Lung (tissue), 12 donors: Measurements from ENCODE around the gene ZNF362. TPM values are rescaled to one million over a fixed set of nuclear protein-coding genes. Genes with fewer than 3 reads are reported as not detected.

Source experiments
- ATAC-seq: fragments of 200-7000 bp; cut with Tn5 transposase; one replicate; pipeline ENCODE4 v1.9.1; 2020; ENCODE audit warnings: moderate number of reproducible peaks; ENCODE audit not compliant: insufficient read depth, low FRiP score
- DNase-seq, 3 donors: peaks; one replicate each; pipeline ENCODE4 v3.0.0-alpha.2; 2013 to 2017
- H3K27ac ChIP-seq, 2 donors: one replicate each; pipeline ENCODE4 v1.5.1; 2013; ENCODE audit warnings: mild to moderate bottlenecking in 2 of 2, moderate library complexity in 2 of 2, control low read depth in 1 of 2, inconsistent platforms in 1 of 2, low read depth in 1 of 2, low read length in 1 of 2
- H3K27me3 ChIP-seq, 3 donors: one replicate each; pipeline ENCODE4 v1.5.1; 2013; ENCODE audit warnings: low read length in 2 of 3; ENCODE audit not compliant: control insufficient read depth in 3 of 3, insufficient read depth in 3 of 3
- H3K36me3 ChIP-seq, 4 donors: one replicate each; pipeline ENCODE4 v1.5.1; 2013; ENCODE audit warnings: low read length in 4 of 4, mild to moderate bottlenecking in 1 of 4, moderate library complexity in 1 of 4; ENCODE audit not compliant: control insufficient read depth in 4 of 4, insufficient read depth in 4 of 4
- H3K4me1 ChIP-seq, 5 donors: one replicate each; pipeline ENCODE4 v1.5.1; 2013; ENCODE audit warnings: low read length in 5 of 5, mild to moderate bottlenecking in 2 of 5, moderate library complexity in 1 of 5; ENCODE audit not compliant: control insufficient read depth in 5 of 5, insufficient read depth in 5 of 5
- H3K4me3 ChIP-seq: one replicate; pipeline ENCODE4 v1.5.1; 2013; ENCODE audit warnings: mild to moderate bottlenecking, control low read depth, moderate library complexity
- H3K9ac ChIP-seq, 2 donors: one replicate each; pipeline ENCODE4 v1.5.1; 2013; ENCODE audit warnings: low read length in 2 of 2, control low read depth in 1 of 2; ENCODE audit not compliant: insufficient read depth in 1 of 2
- H3K9me3 ChIP-seq, 4 donors: one replicate each; pipeline ENCODE4 v1.5.1; 2013; ENCODE audit warnings: low read length in 3 of 4, mild to moderate bottlenecking in 1 of 4, moderate library complexity in 1 of 4; ENCODE audit not compliant: control insufficient read depth in 4 of 4, insufficient read depth in 3 of 4
- CTCF ChIP-seq: IDR thresholded peaks from 2 replicates; pipeline ENCODE4 v1.5.1; 2012; ENCODE audit warnings: mild to moderate bottlenecking; ENCODE audit errors: control extremely low read depth, extremely low read depth
- WGBS, 2 donors: extraction: QIAGEN DNeasy Blood & Tissue Kit; methylation state at CpG; one replicate each; pipeline ENCODE4 v1.1.7; 2013; 5-methylcytosine and 5-hydroxymethylcytosine counted together
- polyA plus RNA-seq, 2 donors: library from polyadenylated mRNA; stranded (reverse); fragments of 200-250 nt; gene quantifications; one replicate each; pipeline ENCODE4 v1.2.1, GENCODE V29; 2013
- total RNA-seq, 2 donors: library from RNA; depleted of rRNA in 1 of 2; stranded (reverse); fragments of >200 nt in 1 of 2; gene quantifications; one replicate each; pipeline ENCODE4 v1.2.1, GENCODE V29; 2014 to 2021
- donor health status: control.
- donor health status: control.
- donor health status: Bipolar disorder and iron deficiency.
- donor health status: healthy.
- donor health status: DM: yes; HTN: yes; CAD: no.

ZNF362 gene
- total and polyA plus RNA-seq, 4 donors, result 10.2 to 35.0 (median 16.5) TPM

DNA sequence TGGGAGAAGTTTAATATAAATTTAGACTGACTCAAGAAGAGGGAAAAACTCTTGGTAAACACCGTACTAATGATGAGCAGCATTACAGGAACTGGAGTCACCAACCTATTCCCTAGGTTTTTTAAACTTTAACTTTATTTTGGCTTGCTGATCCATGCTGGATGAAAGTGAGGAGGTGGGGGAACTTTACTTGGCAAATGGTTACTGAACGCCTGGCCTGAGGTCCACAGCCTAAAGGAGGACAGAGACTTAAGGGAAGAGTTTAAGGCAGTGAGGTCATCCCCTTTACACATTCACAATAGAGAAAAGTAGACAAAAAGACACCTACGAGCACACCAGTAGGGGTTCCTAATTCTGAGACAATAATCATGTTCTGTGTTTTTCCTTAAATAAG is 90.2 kb downstream of the ZNF362 start:
- H3K4me3 ChIP-seq, result no peak overlapping the region
- 39 to 57% methylated on average over 3 of the region's 3 CpGs for WGBS, 2 donors
- peaks cover 0 to 7% (median 2%) of the 10 kb centered on the region in 4 donors for H3K36me3 ChIP-seq
- no peaks in the 10 kb centered on the region for H3K9me3 ChIP-seq
- no peak for DNase-seq
- ATAC-seq, result no peak
- H3K27me3 ChIP-seq, result no peaks in the 10 kb centered on the region
- peak overlapping the region in 1 of 2 donors; percentile 63 for H3K9ac ChIP-seq
- no peak for TF ChIP-seq CTCF
- H3K4me1 ChIP-seq, result peaks cover 20 to 73% (median 36%) of the 10 kb centered on the region in 5 donors
- H3K27ac ChIP-seq, result peak overlapping the region; percentile 83 to 96

- no peak for TF ChIP-seq CTCF
- Histone ChIP-seq H3K4me3 (no peak overlapping the region), H3K9ac (peak overlapping the region; percentile 44 to 63), H3K4me1 (peaks cover 16 to 68% (median 31%) of the 10 kb centered on the region in 5 donors), H3K9me3 (no peaks in the 10 kb centered on the region), H3K27ac (peak overlapping the region; percentile 89 to 96), H3K27me3 (no peaks in the 10 kb centered on the region), H3K36me3 (peaks cover 0 to 6% (median 0%) of the 10 kb centered on the region in 4 donors)
- DNase-seq (peak in 2 of 3 donors; percentile 52 to 78), ATAC-seq (peak; percentile 12)
- 19 to 31% methylated on average over 2 of the region's 2 CpGs for WGBS, 2 donors
Observed at GRCh38 chr1:33346927-33347649, 90.8 kb downstream of the ZNF362 start.

- TF ChIP-seq CTCF, result no peak
- WGBS, 2 donors, result 44 to 52% methylated on average over 5 of the region's 5 CpGs
- Histone ChIP-seq H3K9ac (peak overlapping the region in 1 of 2 donors; percentile 63), H3K4me3 (no peak overlapping the region), H3K36me3 (peaks cover 0 to 6% (median 0%) of the 10 kb centered on the region in 4 donors), H3K9me3 (no peaks in the 10 kb centered on the region), H3K4me1 (peaks cover 11 to 63% (median 25%) of the 10 kb centered on the region in 5 donors), H3K27me3 (no peaks in the 10 kb centered on the region), H3K27ac (peak overlapping the region; percentile 89 to 96)
- ATAC-seq, result no peak
- peak in 2 of 3 donors; percentile 14 to 35 for DNase-seq
Observed at GRCh38 chr1:33347650-33347992, 91.3 kb downstream of the ZNF362 start.

DNA sequence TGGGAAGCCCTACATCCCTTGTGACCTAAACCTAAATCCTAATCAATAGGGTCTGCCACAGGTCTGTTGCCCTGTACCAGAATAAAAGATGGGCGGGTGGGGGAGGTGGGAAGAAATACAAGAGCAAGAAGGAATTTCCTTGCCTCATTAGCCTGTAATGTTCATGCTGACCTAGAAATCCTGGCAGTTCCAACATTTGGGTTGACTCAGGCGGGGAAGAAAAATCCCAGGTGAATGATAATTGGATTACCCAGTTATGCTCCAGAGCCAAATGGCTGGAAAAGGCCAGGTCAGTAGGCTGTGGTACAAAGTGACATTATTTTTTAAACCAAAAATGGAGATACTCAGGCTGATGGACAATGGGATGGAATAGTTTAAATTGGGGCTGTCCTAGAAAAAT is 91.9 kb downstream of the ZNF362 start:
- Histone ChIP-seq H3K36me3 (peaks cover 0 to 6% (median 0%) of the 10 kb centered on the region in 4 donors), H3K4me1 (peaks cover 9 to 57% (median 22%) of the 10 kb centered on the region in 5 donors), H3K4me3 (peak overlapping the region; percentile 19), H3K27ac (peak overlapping the region; percentile 62 to 96), H3K27me3 (no peaks in the 10 kb centered on the region), H3K9ac (peak overlapping the region; percentile 80 to 89), H3K9me3 (no peaks in the 10 kb centered on the region)
- ATAC-seq (no peak), DNase-seq (peak in 1 of 3 donors; percentile 11)
- no peak for TF ChIP-seq CTCF
- 60 to 78% methylated on average over 2 of the region's 2 CpGs for WGBS, 2 donors
